IPS-18a (cell line): ENCODE measurements around the gene ITPK1.
"Not testable (repeated sequence)": the region's sequence is repeated elsewhere in the genome, so short reads cannot be mapped to it uniquely, and the experiment has no call there.

Source experiments
- H3K27ac ChIP-seq: one replicate; pipeline ENCODE4 v1.5.1; 2013; ENCODE audit warnings: low read length
- H3K27me3 ChIP-seq: one replicate; pipeline ENCODE4 v1.6.1; 2013; ENCODE audit warnings: mild to moderate bottlenecking, low read length; ENCODE audit not compliant: control insufficient read depth, insufficient read depth
- H3K36me3 ChIP-seq: one replicate; pipeline ENCODE4 v1.6.1; 2013; ENCODE audit warnings: low read depth, low read length; ENCODE audit not compliant: control insufficient read depth
- H3K4me1 ChIP-seq: one replicate; pipeline ENCODE4 v1.6.1; 2013; ENCODE audit warnings: low read depth, low read length; ENCODE audit not compliant: control insufficient read depth
- H3K4me3 ChIP-seq: one replicate; pipeline ENCODE4 v1.5.1; 2013; ENCODE audit warnings: low read length
- H3K9ac ChIP-seq: one replicate; pipeline ENCODE4 v1.6.1; 2013; ENCODE audit warnings: mild to moderate bottlenecking, low read length, moderate library complexity
- H3K9me3 ChIP-seq: one replicate; pipeline ENCODE4 v1.6.1; 2013; ENCODE audit warnings: low read depth, low read length; ENCODE audit not compliant: control insufficient read depth

ITPK1 gene

GRCh38 chr14:93126111-93126510 is 10.4 kb upstream of the ITPK1 start:
- Histone ChIP-seq H3K9me3 (no peaks in the 10 kb centered on the region), H3K4me1 (no peaks in the 10 kb centered on the region), H3K9ac (no peak overlapping the region), H3K4me3 (no peak overlapping the region), H3K27ac (no peak overlapping the region), H3K36me3 (no peaks in the 10 kb centered on the region), H3K27me3 (no peaks in the 10 kb centered on the region)

GRCh38 chr14:93122826-93123225 is 7.1 kb upstream of the ITPK1 start:
- Histone ChIP-seq H3K4me1 (no peaks in the 10 kb centered on the region), H3K9ac (no peak overlapping the region), H3K4me3 (no peak overlapping the region), H3K9me3 (no peaks in the 10 kb centered on the region), H3K27ac (no peak overlapping the region), H3K27me3 (no peaks in the 10 kb centered on the region), H3K36me3 (no peaks in the 10 kb centered on the region)

DNA sequence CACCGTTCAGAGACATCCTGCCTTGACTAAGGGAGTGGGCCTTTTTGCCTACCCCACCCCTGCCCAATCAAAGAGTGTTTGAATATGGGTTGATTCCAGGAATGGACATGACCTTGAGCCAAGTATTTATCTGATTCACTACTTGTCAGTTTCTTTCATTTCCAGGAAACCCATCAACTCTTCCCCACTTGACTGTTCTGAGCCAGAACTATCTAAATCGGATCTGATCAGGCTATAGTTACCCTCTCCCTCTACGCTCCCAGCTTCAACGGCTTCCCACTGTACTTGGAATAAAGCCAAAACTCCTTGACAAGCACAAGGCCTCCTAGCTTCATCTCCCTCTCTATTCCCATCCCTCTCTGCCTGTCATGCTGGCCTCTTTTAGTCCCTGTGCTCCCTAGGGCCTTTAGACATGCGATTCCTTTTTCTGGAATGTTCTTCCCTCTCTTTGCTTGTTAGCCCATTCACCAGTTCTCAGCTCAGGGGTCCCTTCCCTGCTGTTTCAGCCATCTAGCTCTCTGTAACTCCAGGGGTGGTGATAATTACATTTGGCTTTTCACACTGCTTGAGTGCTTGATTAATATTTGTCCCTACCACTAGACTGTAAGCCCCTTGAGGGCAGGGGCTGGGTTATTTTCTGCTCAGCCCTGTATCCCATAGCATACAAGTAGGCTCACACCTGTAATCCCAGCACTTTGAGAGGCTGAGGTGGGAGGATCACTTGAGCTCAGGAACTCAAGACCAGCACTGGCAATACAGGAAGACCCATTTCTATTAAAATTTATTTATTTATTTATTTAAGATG is 5.5 kb upstream of the ITPK1 start:
- Histone ChIP-seq H3K27me3 (no peaks in the 10 kb centered on the region), H3K9me3 (no peaks in the 10 kb centered on the region), H3K4me1 (no peaks in the 10 kb centered on the region), H3K4me3 (no peak overlapping the region), H3K36me3 (no peaks in the 10 kb centered on the region), H3K9ac (no peak overlapping the region), H3K27ac (no peak overlapping the region)

DNA sequence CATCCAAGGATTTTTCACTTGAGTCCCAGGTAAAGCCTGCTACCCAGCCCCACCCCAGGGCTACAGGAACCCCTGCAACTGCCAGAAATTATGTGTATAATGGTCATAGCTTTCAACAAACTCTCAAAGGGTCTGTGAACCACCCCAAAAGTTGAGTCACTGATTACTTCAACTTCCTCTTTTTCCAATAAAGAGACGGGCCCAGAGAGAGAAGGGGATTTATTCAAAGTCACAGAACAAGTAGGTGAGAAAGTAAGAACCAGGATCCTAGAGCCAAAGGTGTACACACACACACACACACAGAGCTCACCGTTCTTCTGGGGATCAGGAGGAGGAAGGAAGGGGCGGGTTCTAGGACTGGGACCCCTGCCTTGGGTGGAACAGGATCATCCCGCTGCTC is 4.8 kb upstream of the ITPK1 start:
- no peaks in the 10 kb centered on the region for H3K27me3 ChIP-seq
- H3K9ac ChIP-seq, result no peak overlapping the region
- no peaks in the 10 kb centered on the region for H3K4me1 ChIP-seq
- H3K9me3 ChIP-seq, result no peaks in the 10 kb centered on the region
- no peak overlapping the region for H3K27ac ChIP-seq
- no peaks in the 10 kb centered on the region for H3K36me3 ChIP-seq
- H3K4me3 ChIP-seq, result no peak overlapping the region

GRCh38 chr14:93116676-93117200 is 1.0 kb upstream of the ITPK1 start:
- Histone ChIP-seq H3K9ac (peak overlapping the region; percentile 61), H3K4me3 (peak overlapping the region; percentile 76), H3K4me1 (peaks cover 22% of the 10 kb centered on the region), H3K27ac (no peak overlapping the region), H3K36me3 (no peaks in the 10 kb centered on the region), H3K9me3 (no peaks in the 10 kb centered on the region), H3K27me3 (peaks cover 9% of the 10 kb centered on the region)

- Histone ChIP-seq H3K4me3 (peak overlapping the region; percentile 93), H3K27me3 (peaks cover 9% of the 10 kb centered on the region), H3K27ac (no peak overlapping the region), H3K36me3 (no peaks in the 10 kb centered on the region), H3K9ac (peak overlapping the region; percentile 56), H3K4me1 (peaks cover 26% of the 10 kb centered on the region), H3K9me3 (no peaks in the 10 kb centered on the region)
These were observed 480 bp downstream of the ITPK1 start for GRCh38 chr14:93115069-93115820.

DNA sequence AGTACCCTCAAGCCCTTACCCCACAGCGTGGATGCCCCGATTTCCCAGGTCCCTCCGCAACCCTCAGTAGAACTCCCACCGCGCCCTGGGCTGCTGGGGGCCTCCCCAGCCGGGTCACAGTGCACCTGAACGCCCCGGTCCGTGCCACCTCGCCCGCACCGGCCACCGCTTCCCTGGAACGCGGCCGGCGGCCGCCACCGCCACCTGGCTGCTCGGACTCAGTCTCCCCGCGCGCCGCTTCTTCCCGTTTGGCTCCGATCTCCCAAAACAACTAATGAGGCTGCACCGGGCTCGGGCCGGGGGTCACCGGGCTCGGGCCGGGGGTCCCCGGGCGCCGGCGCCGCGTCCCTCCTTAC is 1.0 kb downstream of the ITPK1 start:
- Histone ChIP-seq H3K4me3 (peak overlapping the region; percentile 93), H3K9ac (peak overlapping the region; percentile 56), H3K27ac (no peak overlapping the region), H3K4me1 (peaks cover 32% of the 10 kb centered on the region), H3K36me3 (no peaks in the 10 kb centered on the region), H3K9me3 (no peaks in the 10 kb centered on the region), H3K27me3 (peaks cover 9% of the 10 kb centered on the region)

- H3K36me3 ChIP-seq, result no peaks in the 10 kb centered on the region
- H3K27ac ChIP-seq, result no peak overlapping the region
- H3K4me3 ChIP-seq, result peak overlapping the region; percentile 93
- no peaks in the 10 kb centered on the region for H3K9me3 ChIP-seq
- peaks cover 9% of the 10 kb centered on the region for H3K27me3 ChIP-seq
- H3K4me1 ChIP-seq, result peaks cover 35% of the 10 kb centered on the region
- H3K9ac ChIP-seq, result peak overlapping the region; percentile 56
These were observed 1.5 kb downstream of the ITPK1 start for GRCh38 chr14:93114068-93114710.

DNA sequence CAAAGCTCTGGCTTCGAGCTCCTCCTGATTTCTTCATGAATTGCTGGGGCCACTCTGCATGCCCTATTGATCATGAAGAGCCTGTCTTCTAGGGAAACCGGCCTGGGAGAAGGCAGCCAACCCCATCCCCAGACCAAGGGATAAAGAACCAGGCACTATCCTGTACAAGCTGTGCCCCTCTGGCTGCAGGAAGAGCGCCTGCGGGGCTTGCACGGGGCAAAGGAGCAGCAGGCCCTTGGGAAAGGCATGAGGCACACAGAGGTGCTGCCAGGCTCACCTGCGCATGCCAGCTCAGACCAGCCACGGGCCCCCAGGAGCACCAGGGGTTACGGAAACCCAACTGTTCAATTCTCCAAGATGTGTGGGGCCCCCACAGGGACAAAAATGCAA is 2.1 kb downstream of the ITPK1 start:
- Histone ChIP-seq H3K9me3 (no peaks in the 10 kb centered on the region), H3K27me3 (peaks cover 9% of the 10 kb centered on the region), H3K27ac (no peak overlapping the region), H3K36me3 (no peaks in the 10 kb centered on the region), H3K4me1 (peaks cover 35% of the 10 kb centered on the region), H3K9ac (peak overlapping the region; percentile 56), H3K4me3 (peak overlapping the region; percentile 93)

DNA sequence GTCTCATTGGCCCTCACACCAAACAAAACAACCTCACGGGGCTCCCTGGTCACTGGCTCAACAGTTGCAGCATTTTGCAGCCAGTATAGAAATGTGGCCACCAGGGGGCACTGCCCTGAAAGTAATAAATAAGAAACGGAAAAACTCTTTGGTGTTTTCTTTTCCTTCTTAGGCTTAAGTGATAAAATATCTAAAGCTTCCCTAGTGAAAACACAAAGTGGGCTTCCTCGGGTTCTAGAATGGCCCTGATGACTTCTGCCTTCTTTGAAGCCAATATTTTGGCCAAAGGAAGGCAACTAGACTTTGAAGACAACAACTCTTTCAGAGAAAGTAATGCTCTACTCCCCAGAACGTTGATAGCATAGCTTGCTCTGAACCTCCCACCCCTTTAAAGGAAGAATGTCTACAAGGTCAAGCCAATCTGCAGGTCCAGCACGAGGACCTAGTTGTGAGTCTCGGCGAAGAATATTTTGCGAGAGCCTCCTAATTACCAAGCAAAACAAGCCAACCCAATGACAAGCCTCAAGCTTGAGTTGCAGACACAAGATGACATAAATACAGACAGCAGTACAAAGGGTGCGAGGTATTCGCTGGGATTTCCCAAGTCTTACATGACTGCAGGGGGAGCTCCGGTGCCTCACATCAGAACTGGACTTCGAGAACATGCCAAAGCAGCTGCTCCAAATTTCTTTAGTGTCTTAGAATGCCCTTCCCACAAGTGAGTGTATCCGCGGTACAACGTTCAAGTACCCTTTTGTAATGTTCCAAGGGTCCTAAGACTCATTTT is 2.6 kb downstream of the ITPK1 start:
- H3K27ac ChIP-seq, result no peak overlapping the region
- no peaks in the 10 kb centered on the region for H3K9me3 ChIP-seq
- H3K9ac ChIP-seq, result peak overlapping the region; percentile 56
- H3K4me1 ChIP-seq, result peaks cover 35% of the 10 kb centered on the region
- H3K27me3 ChIP-seq, result peaks cover 9% of the 10 kb centered on the region
- peak overlapping the region; percentile 93 for H3K4me3 ChIP-seq
- no peaks in the 10 kb centered on the region for H3K36me3 ChIP-seq

DNA sequence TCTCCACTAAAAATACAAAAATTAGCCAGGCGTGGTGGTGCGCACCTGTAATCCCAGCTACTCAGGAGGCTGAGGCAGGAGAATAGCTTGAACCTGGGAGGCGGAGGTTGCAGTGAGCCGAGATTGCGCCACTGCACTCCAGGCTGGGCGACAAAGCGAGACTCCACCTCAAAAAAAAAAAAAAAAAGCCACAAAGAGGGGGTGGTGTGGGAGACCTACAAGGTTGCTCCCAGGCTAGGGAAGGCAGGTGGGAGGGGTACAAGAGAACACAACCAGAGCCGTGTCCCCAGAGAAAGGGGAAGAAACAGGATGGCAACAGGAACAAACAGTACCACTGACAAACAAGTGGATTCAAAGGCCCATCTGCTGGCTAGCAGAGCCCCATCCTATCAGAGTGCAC is 4.2 kb downstream of the ITPK1 start:
- H3K4me1 ChIP-seq, result peaks cover 35% of the 10 kb centered on the region
- H3K9ac ChIP-seq, H3K27ac ChIP-seq, H3K4me3 ChIP-seq, H3K9me3 ChIP-seq, H3K27me3 ChIP-seq, H3K36me3 ChIP-seq: not testable (repeated sequence)
